ENCODE data around the gene SCUBE1. TPM values are rescaled to one million over a fixed set of nuclear protein-coding genes. Genes with fewer than 3 reads are reported as not detected.

The SCUBE1 gene
- total RNA-seq, 2 donors from 2014 or later, result 3.8 to 5.8 TPM

DNA sequence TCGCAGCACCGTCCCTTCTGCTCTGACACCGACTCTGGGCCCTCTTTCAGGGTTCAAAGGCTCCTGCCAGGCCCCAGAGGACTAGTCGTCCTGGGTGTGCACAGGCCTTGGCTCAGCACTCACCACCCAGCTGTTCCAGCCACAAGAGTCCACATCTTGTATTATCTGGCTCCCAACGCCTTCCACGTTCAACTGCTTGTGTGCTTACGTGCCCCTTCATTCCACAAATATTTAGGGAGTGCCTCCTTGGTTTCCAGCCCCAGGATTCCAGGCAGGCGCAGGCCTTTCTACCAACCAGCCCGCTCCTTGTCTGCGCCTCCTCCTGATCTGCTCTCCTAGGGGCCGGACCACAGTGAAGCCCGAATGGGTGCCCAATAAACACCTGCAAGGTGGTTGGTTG, 70.9 kb downstream of the SCUBE1 start:
- intact Hi-C loops (cut with DNase I, micrococcal nuclease), result loop anchor here in 1 of 2 donors (5.0 kb wide), 2 partner anchors 75 to 115 kb away; no protein-coding TSS in a partner anchor
- no peak for DNase-seq
- no peak for ATAC-seq

DNA sequence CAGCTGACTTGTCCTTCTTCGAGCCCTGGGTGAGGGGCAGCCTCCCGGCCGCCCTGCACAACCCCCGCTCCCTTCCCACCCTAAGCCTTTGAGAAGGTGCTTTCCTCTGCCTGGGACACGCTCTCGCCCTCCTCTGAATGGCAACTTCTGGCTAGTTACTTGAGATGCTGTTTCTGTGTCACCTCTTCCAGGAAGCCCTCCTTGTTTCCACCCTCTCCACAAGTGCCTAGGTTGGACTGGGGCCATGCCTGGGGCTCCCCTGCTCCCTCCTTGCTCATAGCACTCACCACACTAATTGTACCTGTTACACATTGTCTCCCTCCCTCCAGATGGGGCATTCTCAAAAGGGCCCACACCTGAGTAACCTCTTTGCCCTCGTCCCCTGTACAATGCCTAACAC, 72.2 kb downstream of the SCUBE1 start:
- intact Hi-C loops (cut with DNase I, micrococcal nuclease), result loop anchor here in 1 of 2 donors (5.0 kb wide), 2 partner anchors 76 to 116 kb away; no protein-coding TSS in a partner anchor
- no peak for ATAC-seq
- no peak for DNase-seq

DNA sequence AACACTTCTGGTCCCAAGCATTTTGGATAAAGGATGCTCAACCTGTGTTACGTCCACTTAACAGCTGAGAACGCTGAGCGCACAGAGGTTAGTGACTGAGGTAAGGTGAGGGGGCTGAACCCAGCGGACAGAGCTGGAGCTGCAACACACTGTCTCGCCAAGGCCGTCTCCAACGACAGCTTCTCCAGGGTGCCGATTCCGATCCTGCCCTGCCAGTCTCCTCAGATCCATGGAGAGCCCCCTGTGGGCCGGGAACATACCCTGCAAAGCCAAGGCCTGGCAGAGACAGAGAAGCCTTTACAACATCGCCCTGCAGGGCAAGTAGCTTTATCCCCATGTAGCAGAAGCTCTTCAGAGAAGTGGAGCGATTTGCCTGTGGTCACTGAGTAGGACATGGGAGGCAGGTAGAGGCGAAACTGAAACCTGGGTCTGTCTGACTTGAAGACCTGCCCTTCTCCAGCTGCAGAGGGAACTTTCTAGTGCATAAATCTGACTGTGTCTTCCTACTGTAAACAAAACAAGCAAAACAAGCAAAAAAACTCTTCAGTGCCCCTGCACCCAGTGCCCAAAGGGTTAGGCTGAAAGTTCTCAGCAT, 72.8 kb downstream of the SCUBE1 start:
- intact Hi-C loops (cut with DNase I, micrococcal nuclease), result loop anchor here in 1 of 2 donors (5.0 kb wide), 2 partner anchors 77 to 117 kb away; no protein-coding TSS in a partner anchor
- ATAC-seq, result no peak
- no peak for DNase-seq

DNA sequence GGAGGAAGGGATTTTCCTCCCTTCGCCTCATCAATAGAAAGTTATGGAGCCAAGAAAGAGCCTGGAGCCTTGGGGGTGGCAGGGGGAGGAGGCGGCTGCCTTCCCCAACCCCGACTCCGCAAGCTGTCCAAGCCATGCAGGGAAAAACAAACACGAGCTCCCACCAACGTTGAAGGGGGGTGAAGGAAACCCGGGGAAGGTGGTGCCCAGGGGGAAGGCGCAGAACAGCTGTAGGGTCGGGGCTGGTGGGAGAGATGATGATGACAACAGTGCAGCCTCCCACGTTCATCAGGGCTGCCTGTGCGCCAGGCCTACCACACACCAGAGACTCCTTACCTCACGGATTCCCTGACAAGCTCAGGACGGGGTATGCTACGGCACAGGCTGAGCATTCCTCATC, 73.5 kb downstream of the SCUBE1 start:
- no peak for DNase-seq
- intact Hi-C loops (cut with DNase I, micrococcal nuclease), result loop anchor here in 1 of 2 donors (5.0 kb wide), 2 partner anchors 78 to 118 kb away; no protein-coding TSS in a partner anchor

DNA sequence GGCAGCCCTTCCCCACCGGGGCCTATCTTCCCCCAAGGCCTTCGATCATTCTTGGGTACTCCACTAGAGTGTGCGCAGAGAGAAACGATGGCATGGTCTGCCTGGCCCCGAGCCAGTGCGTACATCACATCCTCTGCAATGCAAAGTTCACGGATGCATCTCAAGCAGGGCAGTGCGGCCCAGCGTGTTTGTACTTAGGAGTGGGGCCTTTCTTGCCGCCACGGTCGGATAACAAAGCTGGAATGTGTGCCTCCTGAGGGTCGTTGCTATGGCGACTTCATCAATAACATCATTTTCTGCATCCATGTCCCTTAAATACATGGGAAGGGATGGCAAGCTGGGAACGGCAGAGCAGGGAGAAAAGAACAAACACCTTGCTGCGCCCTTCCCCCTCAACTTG, 73.9 kb downstream of the SCUBE1 start:
- DNase-seq, result no peak
- intact Hi-C loops (cut with DNase I, micrococcal nuclease), result no loop called here
- no peak for ATAC-seq

More for the DNA sequence above, 73.5 kb downstream of the SCUBE1 start:
- no peak for ATAC-seq

DNA sequence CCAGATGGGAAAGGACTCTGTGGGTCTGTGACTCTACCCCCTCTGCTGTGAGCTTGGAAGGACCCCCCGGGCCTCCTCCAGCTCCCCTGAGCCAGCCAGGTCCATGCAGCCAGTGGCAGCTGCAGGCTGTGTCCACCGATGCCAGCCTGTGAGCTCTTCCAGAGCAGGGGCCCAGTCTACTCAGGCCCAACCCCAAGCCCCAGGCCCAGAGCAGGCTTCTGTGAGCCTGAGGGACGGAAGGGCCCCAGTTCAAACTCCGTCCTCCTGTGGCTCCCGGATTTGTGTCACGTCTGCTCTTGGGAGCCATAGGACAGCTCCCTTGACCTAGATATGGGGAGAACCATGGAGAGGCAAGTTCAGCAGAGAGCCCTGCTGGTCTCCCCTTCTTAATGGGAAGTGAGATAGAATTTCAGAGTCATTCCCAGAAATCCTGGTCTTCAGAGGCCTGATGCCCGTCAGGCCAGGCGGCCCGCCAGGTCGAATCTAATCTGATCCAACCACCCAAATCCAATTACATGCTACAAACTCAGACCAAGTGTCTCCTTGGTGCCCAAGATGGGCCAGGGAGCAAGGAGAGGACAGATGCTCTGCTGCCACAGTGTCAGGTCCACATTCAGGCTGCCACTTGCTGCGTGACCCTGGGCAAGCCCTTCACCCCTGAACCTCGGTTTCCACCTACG, 75.1 kb downstream of the SCUBE1 start:
- DNase-seq (no peak), ATAC-seq (no peak)
- intact Hi-C loops (cut with DNase I, micrococcal nuclease), result no loop called here

DNA sequence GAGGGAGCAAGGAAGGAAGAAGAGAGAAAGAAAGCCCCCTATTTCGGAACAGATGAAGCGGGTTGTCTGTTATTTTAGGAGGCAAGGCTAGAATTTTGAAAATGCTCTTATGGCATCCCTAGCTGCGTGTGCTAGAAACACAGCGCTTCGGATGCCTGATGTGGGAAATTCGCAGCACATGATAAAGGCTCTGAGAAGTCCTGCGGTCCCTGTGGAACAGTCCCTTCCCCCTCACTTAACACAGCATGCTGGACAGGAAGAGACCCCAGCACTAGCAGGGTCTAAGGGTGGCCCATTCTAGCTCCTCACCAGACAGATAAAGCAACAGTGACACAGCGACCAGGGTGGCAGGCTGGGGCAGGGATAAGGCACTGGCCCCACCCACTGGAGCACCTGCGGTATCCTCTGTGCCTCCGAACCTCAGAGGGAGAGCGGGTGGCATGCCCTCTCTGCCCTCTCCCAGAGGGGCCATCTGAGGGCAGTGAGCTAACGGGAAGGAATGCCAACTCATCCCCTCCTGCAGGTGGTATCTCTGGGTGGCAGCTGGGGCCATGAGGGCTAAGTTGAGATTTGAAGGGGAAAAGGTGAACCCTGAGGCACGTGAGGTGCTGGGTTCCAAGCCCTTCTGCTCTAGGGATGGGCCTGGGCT, 75.7 kb downstream of the SCUBE1 start:
- intact Hi-C loops (cut with DNase I, micrococcal nuclease), result no loop called here
- ATAC-seq (no peak), DNase-seq (no peak)

DNA sequence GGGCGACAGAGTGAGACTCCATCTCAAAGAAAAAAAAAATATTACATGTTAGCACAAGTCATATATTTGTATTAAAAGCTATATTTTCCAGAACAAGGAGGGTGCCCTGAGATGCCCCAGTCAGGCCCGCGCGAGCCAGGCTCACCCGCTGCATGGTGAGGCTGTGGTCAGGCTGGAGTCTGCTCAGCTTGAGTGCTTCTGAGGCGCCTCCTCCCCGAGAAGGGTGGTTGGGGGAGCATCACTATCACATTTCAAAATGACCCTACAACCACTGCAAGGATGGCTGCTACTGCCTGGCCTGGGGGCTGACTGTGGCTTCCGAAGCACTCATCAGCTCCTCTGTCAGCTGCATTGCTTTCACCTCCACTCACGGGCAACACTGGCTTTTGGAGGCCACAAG, 77.1 kb downstream of the SCUBE1 start:
- intact Hi-C loops (cut with DNase I, micrococcal nuclease), result no loop called here

DNA sequence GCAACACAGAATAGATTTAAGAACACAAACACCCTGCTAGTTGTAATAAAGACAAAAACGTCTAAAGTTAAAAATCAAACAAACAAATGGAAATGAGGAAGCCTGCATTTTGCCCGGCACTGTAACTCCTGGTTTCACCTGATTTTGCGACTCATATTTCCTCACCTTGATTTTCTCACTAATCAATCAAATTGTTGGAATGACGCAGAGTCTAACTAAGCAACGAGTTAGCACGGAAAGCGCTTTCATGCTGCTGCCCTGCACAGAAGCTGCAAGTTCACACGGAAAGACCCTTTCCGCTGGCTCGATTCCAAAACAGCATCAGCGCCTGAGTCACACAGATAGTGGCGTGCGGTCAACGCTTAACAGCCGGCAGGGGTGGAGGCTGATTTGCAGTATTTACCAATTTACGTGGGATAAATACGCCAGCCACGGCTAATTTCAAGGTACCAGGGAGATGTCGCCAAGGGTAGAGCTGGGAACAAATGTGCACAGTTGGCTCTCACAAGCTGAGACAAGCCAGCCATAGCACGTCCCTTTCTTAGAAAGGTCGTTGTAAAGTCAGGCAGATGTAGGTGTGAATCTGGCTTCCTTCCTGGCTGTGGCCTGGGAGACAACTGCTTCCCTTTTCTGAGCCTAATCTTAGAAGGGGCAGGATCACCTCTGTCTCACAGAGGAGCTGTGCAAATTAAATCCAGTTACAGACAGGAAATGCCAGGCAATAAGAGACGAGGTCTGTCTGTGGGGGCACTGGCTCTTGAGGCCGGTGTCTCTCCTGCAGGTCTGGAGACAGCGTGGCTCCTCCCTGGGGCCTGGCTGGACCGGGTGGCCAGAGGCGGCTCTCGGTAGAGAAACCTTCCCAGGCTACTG, 79.3 kb downstream of the SCUBE1 start:
- DNase-seq (peak; percentile 64 to 72), ATAC-seq (peak; percentile 59)
- intact Hi-C loops (cut with DNase I, micrococcal nuclease), result no loop called here

More for the DNA sequence above, 77.1 kb downstream of the SCUBE1 start:
- DNase-seq, result no peak
- ATAC-seq, result no peak

DNA sequence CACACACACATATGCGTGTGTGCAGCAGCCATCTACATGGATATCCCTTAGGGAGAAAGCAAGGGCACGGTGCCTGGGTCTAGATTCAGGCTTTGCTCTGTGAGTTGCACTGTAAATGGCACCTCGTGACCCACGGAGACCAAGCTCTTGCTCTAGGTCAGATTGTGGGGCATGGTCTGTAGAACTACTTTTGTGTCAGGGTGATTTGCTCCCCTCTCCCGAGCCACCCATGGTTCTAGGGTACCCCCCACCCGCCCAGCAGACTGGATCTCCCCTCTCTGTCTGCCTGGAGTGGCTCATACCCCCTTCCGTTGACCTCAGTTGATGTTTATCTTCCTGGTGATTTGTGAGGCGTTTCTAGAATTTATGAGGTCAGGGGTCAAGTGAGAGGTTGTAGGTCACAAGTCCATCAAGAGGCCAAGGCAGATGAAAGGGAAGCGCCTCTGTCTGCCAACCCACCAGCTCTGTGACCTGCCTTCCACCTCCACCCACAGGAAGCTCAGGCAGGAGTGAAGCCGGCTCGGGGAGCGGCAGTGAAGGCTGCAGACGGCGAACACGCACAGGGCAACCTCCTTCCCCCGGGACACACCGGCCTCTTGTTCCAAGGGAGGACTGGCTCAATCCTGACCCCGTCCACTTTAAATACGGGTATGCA, 80.1 kb downstream of the SCUBE1 start:
- peak in 1 of 2 donors; percentile 32 for DNase-seq
- ATAC-seq, result peak; percentile 67
- intact Hi-C loops (cut with DNase I, micrococcal nuclease), result no loop called here

DNA sequence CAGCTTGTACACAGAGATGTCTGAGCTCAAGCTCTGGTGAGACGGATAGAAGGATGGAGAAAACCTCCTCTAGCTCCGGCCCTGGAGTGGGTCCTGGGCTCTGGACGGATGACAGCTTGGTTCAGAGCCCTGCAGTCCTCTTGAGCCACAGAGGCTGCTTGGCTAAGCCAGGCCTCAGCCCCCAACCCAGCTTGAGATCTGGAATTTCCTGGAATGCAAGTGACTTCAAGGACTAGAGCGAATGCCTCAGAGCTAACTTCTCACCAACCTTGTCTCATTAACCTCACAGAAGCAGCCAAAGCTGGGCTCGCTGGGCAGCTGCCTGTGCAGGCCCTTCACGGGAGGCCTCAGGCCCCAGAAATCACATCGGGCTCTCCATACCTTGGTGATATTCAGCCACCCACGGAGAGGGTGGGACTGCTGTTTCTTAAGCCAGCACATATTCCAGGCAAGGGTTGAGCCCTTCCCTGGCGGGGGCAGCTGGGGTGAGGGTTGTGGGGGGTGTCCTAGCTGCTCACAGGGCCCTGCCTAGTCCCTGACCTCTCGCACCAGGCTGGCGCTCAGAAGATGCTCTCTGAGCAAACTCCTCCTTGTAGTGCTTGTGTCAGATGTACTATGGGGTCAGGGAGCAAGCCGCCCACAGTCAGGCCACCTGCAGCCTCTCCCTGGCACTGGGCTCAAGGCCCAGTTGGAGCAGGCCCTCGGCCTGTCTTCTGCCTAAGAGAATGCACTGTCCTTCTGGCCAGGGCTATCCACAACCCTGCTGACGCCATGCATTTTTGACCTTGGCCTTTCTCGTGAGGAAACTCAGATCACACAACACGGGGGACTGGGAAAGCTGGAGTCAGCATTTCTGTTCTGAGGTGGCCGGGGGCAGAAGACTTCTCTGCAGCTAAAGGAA, 82.6 kb downstream of the SCUBE1 start:
- intact Hi-C loops (cut with DNase I, micrococcal nuclease), result no loop called here
- ATAC-seq (no peak), DNase-seq (no peak)

DNA sequence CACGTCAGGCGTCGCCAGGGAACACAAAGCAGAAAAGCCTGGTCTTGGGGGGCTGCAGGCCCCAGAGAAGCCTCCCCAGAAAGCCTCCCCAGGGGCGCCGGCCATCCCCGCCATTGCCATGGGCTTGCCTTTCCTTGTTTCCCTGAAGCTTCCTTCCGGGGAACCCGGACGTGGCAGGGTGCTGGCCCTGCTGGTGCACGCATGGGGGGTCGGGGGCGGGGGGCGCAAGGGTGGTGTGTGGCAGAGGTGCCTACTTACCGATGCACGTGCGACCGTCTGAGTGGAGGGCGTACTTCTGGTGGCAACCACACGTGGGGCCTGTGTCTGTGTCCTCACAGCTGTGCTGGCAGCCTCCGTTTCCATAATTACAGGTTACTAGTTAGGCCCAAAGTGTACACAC, 85.2 kb downstream of the SCUBE1 start:
- intact Hi-C loops (cut with DNase I, micrococcal nuclease), result no loop called here
- no peak for DNase-seq
- ATAC-seq, result no peak

DNA sequence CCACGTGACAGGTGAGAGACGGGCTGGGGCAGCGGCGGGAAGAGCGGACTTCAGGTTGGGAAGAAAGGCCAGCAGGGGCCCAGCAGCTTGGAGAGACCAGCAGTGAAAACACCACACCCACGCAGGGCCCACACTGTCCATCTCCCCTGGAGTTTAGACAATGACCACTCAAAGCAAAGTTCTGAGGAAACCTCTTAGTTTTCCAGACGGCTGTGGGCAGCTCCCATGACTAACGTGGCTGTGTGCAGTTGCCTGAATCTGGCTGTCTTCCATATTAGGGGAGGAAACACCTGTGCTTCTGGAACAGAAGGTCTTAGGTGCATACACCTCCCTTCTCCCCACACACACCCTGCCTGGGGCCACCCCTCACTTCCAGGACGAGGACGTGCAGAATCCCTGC, 85.6 kb downstream of the SCUBE1 start:
- no peak for DNase-seq
- no peak for ATAC-seq
- intact Hi-C loops (cut with DNase I, micrococcal nuclease), result no loop called here

DNA sequence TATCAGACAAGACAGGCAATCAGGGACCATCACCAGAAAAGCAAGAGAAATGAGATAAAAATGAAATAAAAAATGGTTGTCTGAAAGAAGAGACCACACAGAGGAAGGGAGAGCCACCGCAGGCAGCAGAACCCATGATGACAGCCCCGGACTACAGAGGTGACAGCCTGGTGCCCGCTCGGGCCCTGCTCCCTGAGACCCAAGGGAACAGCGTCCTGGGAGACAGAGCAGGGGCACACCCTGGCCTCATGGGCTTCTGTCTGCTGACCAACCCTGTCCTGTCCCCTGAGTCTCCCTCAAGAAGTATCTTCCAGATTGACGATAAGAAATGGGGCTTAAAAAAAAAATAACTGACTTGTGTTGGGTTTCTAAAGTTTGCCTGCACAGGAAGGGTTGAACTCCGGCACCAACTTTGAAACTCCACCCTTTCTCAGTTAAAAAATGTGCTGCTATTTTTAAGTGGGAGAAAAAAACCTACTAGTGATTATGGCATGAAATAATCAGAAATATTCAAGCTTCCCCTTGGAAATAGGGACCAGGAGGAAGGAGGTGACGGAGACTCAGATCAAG, 86.1 kb downstream of the SCUBE1 start:
- intact Hi-C loops (cut with DNase I, micrococcal nuclease), result no loop called here
- DNase-seq, result no peak

DNA sequence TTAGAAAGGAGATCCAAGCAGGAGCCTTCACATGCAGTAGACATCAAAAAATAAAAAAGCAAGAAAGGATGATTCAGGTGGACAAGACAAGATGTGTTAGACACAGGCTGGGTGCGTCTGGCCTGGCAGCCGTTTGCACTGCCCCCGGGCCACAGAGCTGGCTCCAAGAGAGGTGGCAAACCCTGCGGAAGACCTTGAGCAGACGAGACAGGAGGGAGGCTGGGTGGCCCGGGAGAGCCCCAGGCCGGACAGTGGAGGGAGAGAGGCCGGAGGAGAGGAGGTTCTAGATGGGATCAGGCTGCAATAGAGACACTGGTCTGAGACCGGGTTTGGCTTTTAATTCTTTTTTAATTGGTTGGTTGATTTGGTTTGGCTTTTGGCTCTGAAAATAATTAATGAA, 86.6 kb downstream of the SCUBE1 start:
- no peak for ATAC-seq
- intact Hi-C loops (cut with DNase I, micrococcal nuclease), result no loop called here
- no peak for DNase-seq

More for the DNA sequence above, 86.1 kb downstream of the SCUBE1 start:
- ATAC-seq, result no peak

DNA sequence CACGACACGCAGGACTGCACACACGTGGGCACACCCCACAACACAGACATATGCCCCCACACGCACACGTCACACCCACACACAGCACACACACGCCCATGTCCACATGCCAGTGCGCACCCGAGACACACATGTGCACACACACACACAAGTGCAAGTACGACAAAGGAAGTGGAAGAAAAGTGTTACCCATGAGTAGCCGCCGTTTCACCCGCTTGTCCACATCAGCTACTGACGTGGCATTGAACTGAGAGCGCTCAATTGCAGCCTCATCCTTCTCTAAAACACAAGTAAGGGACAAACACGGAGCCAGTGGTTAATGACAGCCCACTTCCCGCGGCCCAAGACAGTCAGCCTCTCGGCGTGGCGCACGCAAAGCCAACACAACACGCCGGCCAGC, 87.9 kb downstream of the SCUBE1 start:
- intact Hi-C loops (cut with DNase I, micrococcal nuclease), result no loop called here
- DNase-seq (no peak), ATAC-seq (no peak)

DNA sequence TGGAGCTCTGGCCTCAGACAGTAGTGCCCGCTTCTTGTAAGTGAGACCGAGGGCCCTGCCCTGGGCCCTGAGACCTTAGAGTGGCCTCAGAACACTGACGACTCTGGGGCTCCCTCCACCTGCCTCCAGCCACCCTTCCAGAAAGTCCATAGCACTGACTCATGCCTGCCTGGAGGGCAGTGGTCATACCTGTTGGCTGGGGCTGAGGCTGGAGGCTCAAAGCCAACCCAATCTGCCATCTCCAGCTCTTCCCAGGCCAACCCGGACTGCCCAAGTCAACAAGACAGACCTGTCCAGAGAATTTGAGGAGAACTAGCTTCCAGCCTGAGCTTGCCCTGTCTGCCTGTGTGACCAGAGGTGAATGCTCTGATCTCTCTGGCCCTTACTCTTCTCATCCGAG, 89.3 kb downstream of the SCUBE1 start:
- ATAC-seq (no peak), DNase-seq (no peak)
- intact Hi-C loops (cut with DNase I, micrococcal nuclease), result no loop called here
